GM12878 (cell line): ENCODE results near the gene COX15. TPM values are rescaled to one million over a fixed set of nuclear protein-coding genes. Genes with fewer than 3 reads are reported as not detected.
A peak's percentile ranks its signal among the peaks of the same experiment; 100 is the strongest.

Experiments used
- ATAC-seq: fragments of 200-7000 bp; cut with Tn5 transposase; 3 replicates; pipeline ENCODE4 v1.9.1; 2020; ENCODE audit warnings: mild to moderate bottlenecking, moderate library complexity
- BruUV-seq: library from RNA; stranded (reverse); fragments of 400-500 nt; replicated peaks from 2 replicates; lab custom pipeline; 2021; lab: Mats Ljungman, UMichigan
- CTCF ChIA-PET: fragments of 300-600 bp; sonication (Branson Sonifier 250); formaldehyde crosslinking; extraction: SDS; loops from one replicate; lab custom pipeline; 2021; ENCODE audit warnings: inconsistent platforms; lab: Yijun Ruan, JAX
- POLR2A ChIA-PET: fragments of 350-600 bp; formaldehyde crosslinking; extraction: SDS; loops from one replicate; lab custom pipeline; 2021; ENCODE audit warnings: inconsistent platforms; lab: Charles Lee
- RAD21 ChIA-PET: fragments of 300-600 bp; sonication (Branson Sonifier 250); formaldehyde crosslinking; loops from one replicate; lab custom pipeline; 2023; ENCODE audit warnings: antibody characterized with exemption; ENCODE audit not compliant: unreplicated experiment; lab: Charles Lee
- SMC1A ChIA-PET: fragments of 300-600 bp; sonication (Branson Sonifier 250); formaldehyde crosslinking; loops from one replicate; lab custom pipeline; 2023; ENCODE audit not compliant: unreplicated experiment, uncharacterized antibody; lab: Charles Lee
- DNase-seq: peaks from one replicate; pipeline ENCODE4 v3.0.0-alpha.2; 2011; ENCODE audit warnings: low read depth, low spot score
- FAIRE-seq: peaks from 3 replicates; lab custom pipeline; 2011; peaks lifted over from hg19 to GRCh38; lab: Jason Lieb, UNC
- H2AFZ ChIP-seq: 2 replicates; pipeline ENCODE4 v1.6.0; 2011; ENCODE audit warnings: low read depth, low read length, control low read depth; ENCODE audit not compliant: control insufficient read depth
- H3K27ac ChIP-seq: 2 replicates; pipeline ENCODE4 v1.5.1; 2011; ENCODE audit warnings: control low read depth; ENCODE audit not compliant: control insufficient read depth, insufficient read depth
- H3K27me3 ChIP-seq, 2 experiments: replicated peaks in 1 of 2; 2 replicates each; pipeline versions ENCODE4 v1.6.0 to v1.6.1; 2011; ENCODE audit warnings: low read length in 1 of 2; ENCODE audit not compliant: control insufficient read depth in 2 of 2, insufficient read depth in 2 of 2
- H3K36me3 ChIP-seq, 2 experiments: 2 replicates each; pipeline ENCODE4 v1.5.1; 2011; ENCODE audit warnings: low read length in 1 of 2; ENCODE audit not compliant: control insufficient read depth in 2 of 2, insufficient read depth in 2 of 2
- H3K4me1 ChIP-seq: 2 replicates; pipeline ENCODE4 v1.6.1; 2011; ENCODE audit warnings: mild to moderate bottlenecking, low read length, moderate library complexity, mixed read lengths; ENCODE audit not compliant: control insufficient read depth, insufficient read depth
- H3K4me2 ChIP-seq: 2 replicates; pipeline ENCODE4 v1.6.0; 2011; ENCODE audit warnings: control low read depth; ENCODE audit not compliant: control insufficient read depth, insufficient read depth
- H3K4me3 ChIP-seq: fragments of 200-600 bp; sonication (generic); 2 replicates; pipeline ENCODE4 v1.5.1; 2016
- H3K79me2 ChIP-seq: 2 replicates; pipeline ENCODE4 v1.6.0; 2011; ENCODE audit warnings: low read length; ENCODE audit not compliant: control insufficient read depth, insufficient read depth
- H3K9ac ChIP-seq: 2 replicates; pipeline ENCODE4 v1.8.0; 2011; ENCODE audit warnings: low read length, control low read depth, mixed read lengths; ENCODE audit not compliant: control insufficient read depth, insufficient read depth
- H3K9me3 ChIP-seq: replicated peaks from 3 replicates; pipeline ENCODE4 v1.5.1; 2011; ENCODE audit warnings: mild to moderate bottlenecking, low read length; ENCODE audit not compliant: control insufficient read depth, insufficient read depth
- H4K20me1 ChIP-seq: 2 replicates; pipeline ENCODE4 v1.6.0; 2011; ENCODE audit not compliant: control insufficient read depth, insufficient read depth
- CEBPB ChIP-seq, 2 experiments: fragments of 150-350 bp in 1 of 2; IDR thresholded peaks; 2 replicates each; pipeline ENCODE4 v1.6.1; 2012 to 2014; ENCODE audit warnings: low read depth in 2 of 2, low read length in 2 of 2, borderline replicate concordance in 1 of 2, inconsistent platforms in 1 of 2
- FOS ChIP-seq: IDR thresholded peaks from 3 replicates; pipeline ENCODE4 v1.6.1; 2011; ENCODE audit warnings: borderline replicate concordance; ENCODE audit not compliant: insufficient read length; ENCODE audit errors: extremely low read depth
- HCFC1 ChIP-seq: fragments of 150-350 bp; IDR thresholded peaks from 2 replicates; pipeline ENCODE4 v1.6.1; 2014; ENCODE audit warnings: low read length
- HDAC6 ChIP-seq: fragments of 200-600 bp; sonication (generic); IDR thresholded peaks from one replicate; pipeline ENCODE4 v1.8.0; 2017; ENCODE audit warnings: antibody characterized with exemption; ENCODE audit not compliant: unreplicated experiment
- JUNB ChIP-seq: IDR thresholded peaks from 2 replicates; pipeline ENCODE4 v1.6.1; 2016; ENCODE audit warnings: antibody characterized with exemption, mild to moderate bottlenecking
- JUND ChIP-seq: IDR thresholded peaks from 2 replicates; pipeline ENCODE4 v1.6.1; 2012; ENCODE audit warnings: low read depth, mild to moderate bottlenecking, low read length, improper control_type of control experiment, moderate library complexity
- NBN ChIP-seq: fragments of 450-650 bp; IDR thresholded peaks from 2 replicates; pipeline ENCODE4 v1.6.1; 2016
- NR2C2 ChIP-seq: IDR thresholded peaks from 2 replicates; pipeline ENCODE4 v1.6.1; 2011; ENCODE audit warnings: borderline replicate concordance, low read depth; ENCODE audit not compliant: control insufficient read depth, insufficient read length
- SMAD1 ChIP-seq: fragments of 450-650 bp; IDR thresholded peaks from 2 replicates; pipeline ENCODE4 v1.6.1; 2018; ENCODE audit warnings: mild to moderate bottlenecking, low read depth; ENCODE audit not compliant: partially characterized antibody
- STAT3 ChIP-seq: IDR thresholded peaks from 2 replicates; pipeline ENCODE4 v1.6.1; 2011; ENCODE audit warnings: low read depth, low read length, improper control_type of control experiment
- WGBS: methylation state at CpG from one replicate; pipeline ENCODE4 v1.1.6; 2016; ENCODE audit warnings: low lambda C conversion rate; ENCODE audit not compliant: insufficient replicate concordance, insufficient coverage; ENCODE audit errors: missing lambda C conversion rate; 5-methylcytosine and 5-hydroxymethylcytosine counted together
- in situ Hi-C: fragments of 300-500 bp; cut with MboI; formaldehyde crosslinking; loops from 9 replicates; pipeline ENCODE4 v1.14.3; 2018; ENCODE audit warnings: mixed read lengths
- intact Hi-C: fragments of 100-400 bp; cut with micrococcal nuclease; formaldehyde crosslinking; loops from one replicate; pipeline ENCODE4 v1.14.2; 2022; ENCODE audit not compliant: unreplicated experiment
- polyA plus RNA-seq, 11 experiments: library from polyadenylated mRNA; depleted of rRNA in 4 of 11; unstranded in 6 of 11; stranded (reverse) in 5 of 11; fragments of >200 nt; fragmentation: Nextera tagmentation in 4 of 11; fragmentation: Illumina TruSeq in 1 of 11; extraction: Ambion mirVana in 4 of 11; extraction: Trizol in 1 of 11; gene quantifications; 1 replicate in 1 of 11; 2 replicates in 10 of 11; pipeline versions ENCODE4 v1.2.1 to v1.2.3, GENCODE V29; 2011 to 2016; ENCODE audit warnings: inconsistent platforms in 2 of 11, missing spikeins in 2 of 11, low read depth in 1 of 11
- total RNA-seq, 4 experiments: library from RNA; depleted of rRNA in 3 of 4; stranded (reverse); fragments of >200 nt in 3 of 4; fragmentation: Illumina TruSeq in 1 of 4; extraction: Trizol in 1 of 4; gene quantifications; 2 replicates each; pipeline versions ENCODE4 v1.2.1 to v1.2.3, GENCODE V29; 2013 to 2021
- TF ChIP-seq, protein P1 (sequence below): fragments of 450-650 bp; IDR thresholded peaks from 2 replicates; pipeline ENCODE4 v1.6.1; 2017; ENCODE audit warnings: mild to moderate bottlenecking, low read depth, inconsistent platforms; ENCODE audit not compliant: poor library complexity, severe bottlenecking
- TF ChIP-seq, protein P2 (sequence below): fragments of 450-650 bp; IDR thresholded peaks from 2 replicates; pipeline ENCODE4 v1.6.1; 2016; ENCODE audit warnings: mild to moderate bottlenecking
- TF ChIP-seq, protein P3 (sequence below): fragments of 450-650 bp; IDR thresholded peaks from 2 replicates; pipeline ENCODE4 v1.6.1; 2016; ENCODE audit warnings: mild to moderate bottlenecking, moderate library complexity, borderline replicate concordance

COX15 gene
- total and polyA plus RNA-seq, 10 of the 15 experiments (the other 5 are each of a cell fraction or from before 2014, with no cell fraction given): 30.2 to 50.7 (median 38.3) TPM

DNA sequence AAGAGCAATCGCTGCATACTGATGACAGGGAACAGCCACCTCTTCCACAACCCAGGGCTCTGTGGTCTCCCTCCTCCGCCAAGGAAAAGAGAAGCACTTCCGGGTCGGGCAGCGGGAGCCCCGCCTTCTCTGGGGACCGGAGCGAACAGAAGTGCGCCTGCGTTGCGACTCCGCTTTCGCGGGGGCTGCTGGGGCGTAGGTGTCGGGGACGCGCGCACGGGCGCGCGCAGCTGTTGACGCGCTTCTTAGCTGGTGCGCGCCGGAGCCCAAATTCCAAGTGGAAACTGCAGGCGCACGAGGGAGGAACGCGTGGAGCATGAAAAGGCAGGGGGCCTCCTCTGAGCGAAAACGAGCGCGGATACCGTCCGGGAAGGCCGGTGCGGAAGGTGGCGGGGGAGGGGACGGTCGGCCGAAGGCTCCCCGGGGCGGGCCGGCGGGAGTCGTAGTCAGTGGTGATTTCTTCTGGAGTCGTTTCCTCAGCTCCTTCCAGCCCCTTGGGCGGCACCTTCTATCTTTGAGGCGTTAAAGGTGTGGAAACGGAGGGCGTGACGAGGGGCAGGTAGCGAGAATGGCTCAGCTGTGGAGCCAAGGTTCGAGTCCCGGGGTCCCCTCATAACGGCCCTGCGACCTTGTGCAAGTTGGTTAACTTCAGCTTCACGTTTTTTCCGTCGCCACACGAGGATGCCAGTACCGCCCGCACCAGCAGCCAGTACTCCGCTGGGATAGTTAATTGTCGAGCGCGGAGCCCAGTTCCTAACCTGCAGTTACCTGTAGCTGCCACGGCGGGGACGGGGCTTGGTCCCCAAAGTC, at the start of gene COX15, which contains the start of gene CUTC (continued):
- TF ChIP-seq JUNB: no peak
- TF ChIP-seq NR2C2: peak; percentile 76
- no peak for TF ChIP-seq FOS
- TF ChIP-seq HCFC1: peak; percentile 59; the same call in 1 of the 2 replicates
- no peak for TF ChIP-seq STAT3

DNA sequence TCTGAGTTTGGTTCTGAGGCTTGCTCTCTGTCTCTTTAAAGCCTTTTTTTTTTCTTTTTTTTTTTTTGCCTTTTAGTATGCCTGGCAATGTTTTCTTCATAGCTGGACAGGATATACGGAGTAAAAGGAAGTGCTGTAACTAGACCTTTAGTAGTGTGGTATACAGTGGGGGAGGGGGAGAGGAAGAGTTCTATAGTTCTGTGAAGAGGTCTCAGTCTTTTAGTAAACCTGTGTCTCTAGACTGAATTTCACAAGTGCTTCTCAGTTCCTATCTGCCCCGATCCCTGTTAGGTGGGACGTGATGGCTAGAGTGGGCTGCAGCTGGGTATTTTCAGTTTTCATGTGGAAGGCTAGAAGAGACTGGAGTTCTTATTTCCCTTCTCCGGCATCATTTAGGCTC, 47.4 kb upstream of the COX15 start:
- BruUV-seq: no TSS peak
- Histone ChIP-seq H3K9ac (no peak overlapping the region), H3K4me3 (no peak overlapping the region)
- TF ChIP-seq HDAC6 (no peak), CEBPB (IDR thresholded peaks at IDR 0.05; ENCODE audit: borderline replicate concordance in 1 of 2, low read depth in 2 of 2, low read length in 2 of 2) (no peak), NBN (no peak), SMAD1 (no peak), JUND (no peak)
- TF ChIP-seq, protein P1, sequence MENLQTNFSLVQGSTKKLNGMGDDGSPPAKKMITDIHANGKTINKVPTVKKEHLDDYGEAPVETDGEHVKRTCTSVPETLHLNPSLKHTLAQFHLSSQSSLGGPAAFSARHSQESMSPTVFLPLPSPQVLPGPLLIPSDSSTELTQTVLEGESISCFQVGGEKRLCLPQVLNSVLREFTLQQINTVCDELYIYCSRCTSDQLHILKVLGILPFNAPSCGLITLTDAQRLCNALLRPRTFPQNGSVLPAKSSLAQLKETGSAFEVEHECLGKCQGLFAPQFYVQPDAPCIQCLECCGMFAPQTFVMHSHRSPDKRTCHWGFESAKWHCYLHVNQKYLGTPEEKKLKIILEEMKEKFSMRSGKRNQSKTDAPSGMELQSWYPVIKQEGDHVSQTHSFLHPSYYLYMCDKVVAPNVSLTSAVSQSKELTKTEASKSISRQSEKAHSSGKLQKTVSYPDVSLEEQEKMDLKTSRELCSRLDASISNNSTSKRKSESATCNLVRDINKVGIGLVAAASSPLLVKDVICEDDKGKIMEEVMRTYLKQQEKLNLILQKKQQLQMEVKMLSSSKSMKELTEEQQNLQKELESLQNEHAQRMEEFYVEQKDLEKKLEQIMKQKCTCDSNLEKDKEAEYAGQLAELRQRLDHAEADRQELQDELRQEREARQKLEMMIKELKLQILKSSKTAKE: no peak
- TF ChIP-seq, protein P2, sequence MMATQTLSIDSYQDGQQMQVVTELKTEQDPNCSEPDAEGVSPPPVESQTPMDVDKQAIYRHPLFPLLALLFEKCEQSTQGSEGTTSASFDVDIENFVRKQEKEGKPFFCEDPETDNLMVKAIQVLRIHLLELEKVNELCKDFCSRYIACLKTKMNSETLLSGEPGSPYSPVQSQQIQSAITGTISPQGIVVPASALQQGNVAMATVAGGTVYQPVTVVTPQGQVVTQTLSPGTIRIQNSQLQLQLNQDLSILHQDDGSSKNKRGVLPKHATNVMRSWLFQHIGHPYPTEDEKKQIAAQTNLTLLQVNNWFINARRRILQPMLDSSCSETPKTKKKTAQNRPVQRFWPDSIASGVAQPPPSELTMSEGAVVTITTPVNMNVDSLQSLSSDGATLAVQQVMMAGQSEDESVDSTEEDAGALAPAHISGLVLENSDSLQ: no peak
- TF ChIP-seq, protein P3, sequence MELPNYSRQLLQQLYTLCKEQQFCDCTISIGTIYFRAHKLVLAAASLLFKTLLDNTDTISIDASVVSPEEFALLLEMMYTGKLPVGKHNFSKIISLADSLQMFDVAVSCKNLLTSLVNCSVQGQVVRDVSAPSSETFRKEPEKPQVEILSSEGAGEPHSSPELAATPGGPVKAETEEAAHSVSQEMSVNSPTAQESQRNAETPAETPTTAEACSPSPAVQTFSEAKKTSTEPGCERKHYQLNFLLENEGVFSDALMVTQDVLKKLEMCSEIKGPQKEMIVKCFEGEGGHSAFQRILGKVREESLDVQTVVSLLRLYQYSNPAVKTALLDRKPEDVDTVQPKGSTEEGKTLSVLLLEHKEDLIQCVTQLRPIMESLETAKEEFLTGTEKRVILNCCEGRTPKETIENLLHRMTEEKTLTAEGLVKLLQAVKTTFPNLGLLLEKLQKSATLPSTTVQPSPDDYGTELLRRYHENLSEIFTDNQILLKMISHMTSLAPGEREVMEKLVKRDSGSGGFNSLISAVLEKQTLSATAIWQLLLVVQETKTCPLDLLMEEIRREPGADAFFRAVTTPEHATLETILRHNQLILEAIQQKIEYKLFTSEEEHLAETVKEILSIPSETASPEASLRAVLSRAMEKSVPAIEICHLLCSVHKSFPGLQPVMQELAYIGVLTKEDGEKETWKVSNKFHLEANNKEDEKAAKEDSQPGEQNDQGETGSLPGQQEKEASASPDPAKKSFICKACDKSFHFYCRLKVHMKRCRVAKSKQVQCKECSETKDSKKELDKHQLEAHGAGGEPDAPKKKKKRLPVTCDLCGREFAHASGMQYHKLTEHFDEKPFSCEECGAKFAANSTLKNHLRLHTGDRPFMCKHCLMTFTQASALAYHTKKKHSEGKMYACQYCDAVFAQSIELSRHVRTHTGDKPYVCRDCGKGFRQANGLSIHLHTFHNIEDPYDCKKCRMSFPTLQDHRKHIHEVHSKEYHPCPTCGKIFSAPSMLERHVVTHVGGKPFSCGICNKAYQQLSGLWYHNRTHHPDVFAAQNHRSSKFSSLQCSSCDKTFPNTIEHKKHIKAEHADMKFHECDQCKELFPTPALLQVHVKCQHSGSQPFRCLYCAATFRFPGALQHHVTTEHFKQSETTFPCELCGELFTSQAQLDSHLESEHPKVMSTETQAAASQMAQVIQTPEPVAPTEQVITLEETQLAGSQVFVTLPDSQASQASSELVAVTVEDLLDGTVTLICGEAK: no peak

More for the DNA sequence above, 47.4 kb upstream of the COX15 start:
- ChIA-PET POLR2A (no interaction called here), SMC1A (no interaction called here), RAD21 (no interaction called here), CTCF (no interaction called here)
- H3K36me3 ChIP-seq: no peaks in the 10 kb centered on the region
- H3K4me2 ChIP-seq: no peak overlapping the region
- no peak overlapping the region for H3K27ac ChIP-seq
- DNase-seq (no peak), FAIRE-seq (no peak), ATAC-seq (peak; percentile 55)
- 35% methylated on average over 4 of the region's 4 CpGs for WGBS
- no peaks in the 10 kb centered on the region for H4K20me1 ChIP-seq
- H3K79me2 ChIP-seq: no peaks in the 10 kb centered on the region
- H3K4me1 ChIP-seq: peaks cover 11% of the 10 kb centered on the region
- H3K9me3 ChIP-seq: no peaks in the 10 kb centered on the region; the same call in 2 of the 3 replicates
- in situ Hi-C loops: no loop called here
- H3K27me3 ChIP-seq: no peaks in the 10 kb centered on the region
- no peak overlapping the region for H2AFZ ChIP-seq
- intact Hi-C loops: no loop called here
